Measurements from ENCODE around the gene PDE6A. TPM values are rescaled to one million over a fixed set of nuclear protein-coding genes. Genes with fewer than 3 reads are reported as not detected.

PDE6A gene
- total and polyA plus RNA-seq, 9 of the 15 experiments (the other 6 are each of a cell fraction or from before 2014, with no cell fraction given): 0.01 to 0.04 (median 0.01) TPM; not detected in 6

- TF ChIP-seq THRA (IDR thresholded peaks at IDR 0.05): no peak
- TF ChIP-seq ZNF121 (CRISPR knock-in tag; conservative IDR thresholded peaks at IDR 0.05): no peak
- TF ChIP-seq KHSRP (IDR thresholded peaks at IDR 0.05): no peak
- TF ChIP-seq ZNF561 (CRISPR knock-in tag; conservative IDR thresholded peaks at IDR 0.05): no peak
- TF ChIP-seq ZNF551 (CRISPR knock-in tag; IDR thresholded peaks at IDR 0.05): no peak
- TF ChIP-seq CAMTA2 (CRISPR knock-in tag; conservative IDR thresholded peaks at IDR 0.05): no peak
- TF ChIP-seq SNIP1 (IDR thresholded peaks at IDR 0.05; ENCODE audit: low read depth): no peak
- TF ChIP-seq HDAC6 (IDR thresholded peaks at IDR 0.05; ENCODE audit: low read depth, low read length): no peak
- TF ChIP-seq XRCC5 (IDR thresholded peaks at IDR 0.05; ENCODE audit: low read depth, low read length): no peak
- peak; percentile 75; the same call in 1 of the 2 replicates for TF ChIP-seq JUN (IDR thresholded peaks at IDR 0.05; ENCODE audit: borderline replicate concordance, low read depth, low read length)
- TF ChIP-seq JUN (CRISPR knock-in tag; IDR thresholded peaks at IDR 0.05; ENCODE audit: borderline replicate concordance): no peak
- no peak for TF ChIP-seq ZNF282 (CRISPR knock-in tag; IDR thresholded peaks at IDR 0.05)
- TF ChIP-seq CBX3 (IDR thresholded peaks at IDR 0.05; ENCODE audit: borderline replicate concordance in 1 of 2, low read length in 2 of 2): peak in 1 of 2 experiments; percentile 63; a peak in 1 of 3 replicates
- TF ChIP-seq RNF219 (CRISPR knock-in tag; IDR thresholded peaks at IDR 0.05): no peak
- no peak for TF ChIP-seq NCOA2 (IDR thresholded peaks at IDR 0.05; ENCODE audit: partially characterized antibody in 2 of 2)
- TF ChIP-seq CTBP1 (IDR thresholded peaks at IDR 0.05; ENCODE audit: borderline replicate concordance): peak; percentile 64; the same call in 1 of the 2 replicates
- TF ChIP-seq MAFF (IDR thresholded peaks at IDR 0.05; ENCODE audit: low read length): no peak
- TF ChIP-seq LCOR (CRISPR knock-in tag; IDR thresholded peaks at IDR 0.05): peak; percentile 85
- no peak for TF ChIP-seq ZSCAN32 (CRISPR knock-in tag; IDR thresholded peaks at IDR 0.05)
- TF ChIP-seq ZNF354B (CRISPR knock-in tag; IDR thresholded peaks at IDR 0.05): no peak
- TF ChIP-seq RHOXF2B (CRISPR knock-in tag; conservative IDR thresholded peaks at IDR 0.05): no peak
- no peak for TF ChIP-seq NFE2 (IDR thresholded peaks at IDR 0.05; ENCODE audit: low read depth)
- TF ChIP-seq ZNF740 (CRISPR knock-in tag; IDR thresholded peaks at IDR 0.05): no peak
- TF ChIP-seq ZNF740 (tag; IDR thresholded peaks at IDR 0.05): no peak
- no peak for TF ChIP-seq NR2C2 (CRISPR knock-in tag; IDR thresholded peaks at IDR 0.05)
- TF ChIP-seq NR2C2 (tag; IDR thresholded peaks at IDR 0.05): peak; percentile 37; the same call in 1 of the 2 replicates
These were observed 4.5 kb downstream of the PDE6A start (continued) for GRCh38 chr5:149940077-149940574.
